Panc1 (cell line): ENCODE data around the gene DPM2. TPM values are rescaled to one million over a fixed set of nuclear protein-coding genes. Genes with fewer than 3 reads are reported as not detected.

ENCODE experiments used
- ATAC-seq: fragments of 200-7000 bp; cut with Tn5 transposase; 2 replicates; pipeline ENCODE4 v1.9.1; 2020; ENCODE audit warnings: mild to moderate bottlenecking, moderate library complexity
- BruUV-seq: library from RNA; stranded (reverse); fragments of 400-500 nt; replicated peaks from 2 replicates; lab custom pipeline; 2021; lab: Mats Ljungman, UMichigan
- CTCF ChIA-PET: fragments of 300-600 bp; sonication (Branson Sonifier 250); formaldehyde crosslinking; loops from one replicate; lab custom pipeline; 2022; ENCODE audit warnings: antibody characterized with exemption; lab: Charles Lee
- POLR2A ChIA-PET: fragments of 300-600 bp; sonication (Branson Sonifier 250); formaldehyde crosslinking; loops from one replicate; lab custom pipeline; 2022; ENCODE audit warnings: antibody characterized with exemption; lab: Charles Lee
- DNase-seq: peaks from one replicate; pipeline ENCODE4 v3.0.0-alpha.2; 2010; ENCODE audit warnings: low read depth, low spot score
- H3K27ac ChIP-seq: 2 replicates; pipeline ENCODE4 v1.5.1; 2011; ENCODE audit warnings: mild to moderate bottlenecking, low read length, inconsistent platforms
- H3K27me3 ChIP-seq: fragments of 200-500 bp; sonication (Bioruptor generic); 2 replicates; pipeline ENCODE4 v1.6.0; 2014; ENCODE audit warnings: low read length, inconsistent platforms; ENCODE audit not compliant: control insufficient read depth, insufficient read depth
- H3K36me3 ChIP-seq: fragments of 200-500 bp; sonication (Bioruptor generic); 2 replicates; pipeline ENCODE4 v1.5.1; 2014; ENCODE audit warnings: inconsistent platforms, mild to moderate bottlenecking, low read length, moderate library complexity; ENCODE audit not compliant: control insufficient read depth, insufficient read depth
- H3K4me1 ChIP-seq: 2 replicates; pipeline ENCODE4 v1.5.1; 2011; ENCODE audit warnings: inconsistent platforms, mild to moderate bottlenecking, low read length, moderate library complexity; ENCODE audit not compliant: control insufficient read depth, insufficient read depth
- H3K4me3 ChIP-seq, 2 experiments: 2 replicates each; pipeline ENCODE4 v1.5.1; 2011 to 2012; ENCODE audit warnings: low read depth in 2 of 2, low read length in 2 of 2, mild to moderate bottlenecking in 2 of 2, inconsistent platforms in 1 of 2, moderate library complexity in 1 of 2
- H3K9me3 ChIP-seq: fragments of 200-500 bp; sonication (Bioruptor generic); 2 replicates; pipeline ENCODE4 v1.5.1; 2014; ENCODE audit warnings: low read depth, mild to moderate bottlenecking, inconsistent platforms, low read length, moderate library complexity; ENCODE audit not compliant: control insufficient read depth, insufficient read depth
- CTCF ChIP-seq: fragments of 450-650 bp; IDR thresholded peaks from 2 replicates; pipeline ENCODE4 v1.5.1; 2017; ENCODE audit warnings: mild to moderate bottlenecking
- POLR2AphosphoS5 ChIP-seq: IDR thresholded peaks from 2 replicates; pipeline ENCODE4 v1.6.1; 2012; ENCODE audit warnings: mild to moderate bottlenecking, low read depth, low read length, moderate library complexity
- REST ChIP-seq, 2 experiments: IDR thresholded peaks; 2 replicates each; pipeline ENCODE4 v1.6.1; 2011 to 2012; ENCODE audit warnings: low read depth in 2 of 2, control low read depth in 1 of 2, low read length in 1 of 2, mild to moderate bottlenecking in 1 of 2, moderate library complexity in 1 of 2; ENCODE audit not compliant: insufficient read depth in 1 of 2
- SIN3A ChIP-seq: IDR thresholded peaks from 2 replicates; pipeline ENCODE4 v1.6.1; 2012; ENCODE audit warnings: low read depth, mild to moderate bottlenecking, low read length, moderate library complexity, borderline replicate concordance; ENCODE audit not compliant: insufficient read depth
- TCF7L2 ChIP-seq: IDR thresholded peaks from 2 replicates; pipeline ENCODE4 v1.6.1; 2011; ENCODE audit warnings: mild to moderate bottlenecking, low read depth, low read length, inconsistent platforms
- in situ Hi-C: cut with HindIII; loops from 2 replicates; pipeline ENCODE4 v1.10.0; 2016; ENCODE audit warnings: low sequenced_read_pairs, low pct_unique_long_range_greater_than_20kb
- intact Hi-C: fragments of 100-400 bp; cut with micrococcal nuclease; formaldehyde crosslinking; loops from one replicate; pipeline ENCODE4 v1.10.0; 2022; ENCODE audit not compliant: unreplicated experiment
- total RNA-seq: library from RNA; stranded (reverse); gene quantifications from one replicate; pipeline ENCODE4 v1.2.1, GENCODE V29; 2021; ENCODE audit not compliant: unreplicated experiment

Gene DPM2
- total RNA-seq, 1 experiment from 2014 or later: 58.7 TPM

DNA sequence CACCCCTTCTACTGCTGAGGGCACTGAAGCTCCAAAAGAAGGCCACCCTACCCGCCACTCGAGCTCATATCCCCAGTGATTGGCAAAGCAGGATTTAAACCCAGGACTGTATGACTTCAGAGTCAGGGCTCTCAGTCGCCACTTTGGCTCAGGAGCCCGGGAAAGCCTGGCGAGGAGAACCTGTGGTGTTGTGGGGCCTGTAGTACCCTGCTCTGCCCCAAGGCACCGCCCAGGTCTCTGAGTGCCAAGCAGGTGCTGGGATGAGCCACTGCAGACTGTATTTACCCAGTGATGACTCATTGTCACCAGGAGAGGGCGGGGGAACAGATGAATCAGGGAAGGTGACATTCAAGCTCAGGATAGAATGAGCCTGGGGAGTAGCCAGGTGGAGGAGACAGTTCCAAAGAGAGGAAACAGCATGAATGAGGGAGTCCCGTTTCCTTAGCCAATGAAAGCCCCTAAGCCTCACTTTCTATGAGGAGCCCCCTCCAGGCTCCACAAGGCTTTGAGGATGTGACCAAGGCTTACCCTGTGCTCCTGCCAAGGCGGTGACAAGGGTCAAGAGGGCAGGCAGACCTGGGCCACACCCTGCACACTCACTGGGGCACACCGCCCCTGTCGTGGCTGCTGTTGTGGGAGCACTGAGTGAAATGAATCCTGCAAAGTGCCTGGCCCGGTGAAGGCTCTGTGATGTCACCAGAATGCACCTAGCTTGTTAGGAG lies 17.8 kb upstream of the DPM2 start:
- TF ChIP-seq POLR2AphosphoS5 (no peak), CTCF (no peak), REST (IDR thresholded peaks at IDR 0.05; ENCODE audit: insufficient read depth in 1 of 2, low read depth in 2 of 2, low read length in 1 of 2) (no peak), TCF7L2 (no peak), SIN3A (0 out of 2 replicates have a peak, but pooled peaks have one; percentile 53)
- H3K36me3 ChIP-seq: no peaks in the 10 kb centered on the region
- H3K4me1 ChIP-seq: peaks cover 88% of the 10 kb centered on the region
- no peaks in the 10 kb centered on the region for H3K27me3 ChIP-seq
- ChIA-PET CTCF (interaction anchor here (1.3 kb wide), 1 partner anchor 71 kb away, joined by 3 read pairs; no protein-coding TSS in a partner anchor), POLR2A (no interaction called here)
- intact Hi-C loops: no loop called here
- DNase-seq: peak; percentile 91
- H3K9me3 ChIP-seq: no peaks in the 10 kb centered on the region
- H3K27ac ChIP-seq: peak overlapping the region; percentile 85
- peak; percentile 82 for ATAC-seq
- in situ Hi-C loops: no loop called here
- H3K4me3 ChIP-seq: peak overlapping the region in 1 of 2 experiments; percentile 9; a peak in 2 of 4 replicates
- no TSS peak for BruUV-seq

DNA sequence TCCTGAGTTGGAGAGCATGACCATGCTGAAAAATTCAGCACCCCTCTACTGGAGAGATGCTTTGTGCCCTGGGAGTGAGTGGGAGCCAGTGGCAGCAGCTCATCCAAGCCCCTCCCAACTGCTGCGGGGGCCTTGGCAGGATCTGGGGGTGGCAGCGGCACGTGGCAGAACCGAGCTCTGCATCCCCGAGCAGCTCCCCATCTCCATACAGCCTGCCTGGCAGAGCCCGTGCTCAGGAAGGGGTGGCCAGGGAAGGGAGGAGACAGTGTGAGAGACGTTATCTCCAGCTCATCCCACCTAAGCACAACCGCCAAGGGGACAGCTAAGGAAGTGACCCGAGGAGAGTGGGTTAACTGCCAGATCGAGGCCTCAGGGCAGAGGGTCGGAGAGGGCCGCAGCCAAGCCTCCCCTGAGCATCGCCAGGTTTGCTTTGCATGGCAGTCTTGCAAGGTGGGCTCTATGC lies 17.2 kb upstream of the DPM2 start:
- Histone ChIP-seq H3K4me1 (peaks cover 88% of the 10 kb centered on the region), H3K4me3 (peak overlapping the region in 1 of 2 experiments; percentile 9; a peak in 1 of 4 replicates), H3K27me3 (no peaks in the 10 kb centered on the region), H3K9me3 (no peaks in the 10 kb centered on the region), H3K36me3 (no peaks in the 10 kb centered on the region), H3K27ac (peak overlapping the region; percentile 85)
- no peak; a peak in 1 of 4 replicates for TF ChIP-seq REST (IDR thresholded peaks at IDR 0.05; ENCODE audit: insufficient read depth in 1 of 2, low read depth in 2 of 2, low read length in 1 of 2)
- TF ChIP-seq SIN3A: no peak
- TF ChIP-seq TCF7L2: no peak
- TF ChIP-seq CTCF: no peak
- TF ChIP-seq POLR2AphosphoS5: no peak
- DNase-seq: no peak
- BruUV-seq: no TSS peak
- intact Hi-C loops (no loop called here), in situ Hi-C loops (no loop called here)
- CTCF ChIA-PET: interaction anchor here (0.5 to 1.3 kb wide), 2 partner anchors 42 to 72 kb away, joined by 3 to 7 read pairs; no protein-coding TSS in a partner anchor
- ATAC-seq: peak; percentile 20
- POLR2A ChIA-PET: no interaction called here
